H1 (cell line): ENCODE results near the gene GFAP. TPM values are rescaled to one million over a fixed set of nuclear protein-coding genes. Genes with fewer than 3 reads are reported as not detected.

Experiments
- CTCF ChIA-PET: fragments of 300-600 bp; sonication (Branson Sonifier 250); formaldehyde crosslinking; loops from one replicate; lab custom pipeline; 2021; ENCODE audit not compliant: partially characterized antibody; lab: Charles Lee
- POLR2A ChIA-PET: fragments of 300-600 bp; sonication (Branson Sonifier 250); formaldehyde crosslinking; loops from one replicate; lab custom pipeline; 2021; ENCODE audit warnings: inconsistent platforms; ENCODE audit not compliant: partially characterized antibody; lab: Charles Lee
- DNase-seq, 2 experiments: peaks; one replicate each; pipeline versions ENCODE4 v3.0.0 to v3.0.0-alpha.2; 2010 to 2022; ENCODE audit warnings: low spot score in 2 of 2, low read depth in 1 of 2, mixed read lengths in 1 of 2
- FAIRE-seq: peaks from 2 replicates; lab custom pipeline; 2011; peaks lifted over from hg19 to GRCh38; lab: Jason Lieb, UNC
- H2AFZ ChIP-seq: 2 replicates; pipeline ENCODE4 v1.8.1; 2012; ENCODE audit warnings: low read length, inconsistent platforms
- H2AK5ac ChIP-seq: 2 replicates; pipeline ENCODE4 v1.6.1; 2013; ENCODE audit warnings: low read depth, low read length
- H2BK120ac ChIP-seq: replicated peaks from 2 replicates; pipeline ENCODE3; 2013; ENCODE audit warnings: low read depth, low read length, inconsistent platforms
- H2BK12ac ChIP-seq: 2 replicates; pipeline ENCODE4 v1.6.1; 2013; ENCODE audit warnings: low read depth, low read length
- H2BK15ac ChIP-seq: 2 replicates; pipeline ENCODE4 v1.6.1; 2013; ENCODE audit warnings: low read length
- H2BK20ac ChIP-seq: 2 replicates; pipeline ENCODE4 v1.6.1; 2013; ENCODE audit warnings: low read length
- H2BK5ac ChIP-seq: 2 replicates; pipeline ENCODE4 v1.6.1; 2013; ENCODE audit warnings: low read depth, low read length
- H3K14ac ChIP-seq: 2 replicates; pipeline ENCODE4 v1.6.1; 2013; ENCODE audit warnings: inconsistent platforms; ENCODE audit not compliant: insufficient read length
- H3K18ac ChIP-seq: 2 replicates; pipeline ENCODE4 v1.6.1; 2013; ENCODE audit warnings: low read length; ENCODE audit errors: extremely low read depth
- H3K23ac ChIP-seq: 2 replicates; pipeline ENCODE4 v1.6.1; 2013; ENCODE audit warnings: inconsistent platforms; ENCODE audit not compliant: insufficient read length
- H3K23me2 ChIP-seq: 2 replicates; pipeline ENCODE4 v1.6.1; 2013; ENCODE audit warnings: low read depth, low read length
- H3K27ac ChIP-seq: 2 replicates; pipeline ENCODE4 v1.6.1; 2011; ENCODE audit warnings: low read depth, low read length, inconsistent platforms
- H3K27me3 ChIP-seq, 4 experiments: replicated peaks in 1 of 4; 1 replicate in 1 of 4; 2 replicates in 3 of 4; pipeline versions ENCODE4 v1.6.1 to v1.8.1; 2011 to 2013; ENCODE audit warnings: low read length in 3 of 4, mild to moderate bottlenecking in 3 of 4, inconsistent platforms in 2 of 4, mixed read lengths in 2 of 4, moderate library complexity in 1 of 4; ENCODE audit not compliant: control insufficient read depth in 3 of 4, insufficient read depth in 3 of 4; ENCODE audit errors: extremely low read depth in 1 of 4
- H3K36me3 ChIP-seq, 4 experiments: 2 replicates each; pipeline versions ENCODE4 v1.6.1 to v1.8.1; 2011 to 2013; ENCODE audit warnings: mild to moderate bottlenecking in 4 of 4, low read length in 3 of 4, moderate library complexity in 2 of 4, control low read depth in 1 of 4, inconsistent platforms in 1 of 4; ENCODE audit not compliant: insufficient read depth in 4 of 4, control insufficient read depth in 2 of 4
- H3K4ac ChIP-seq: replicated peaks from 2 replicates; pipeline ENCODE3; 2013; ENCODE audit warnings: low read length, low read depth, mixed read lengths, inconsistent platforms; ENCODE audit not compliant: insufficient read length
- H3K4me1 ChIP-seq, 4 experiments: replicated peaks in 1 of 4; 1 replicate in 1 of 4; 2 replicates in 3 of 4; pipeline versions ENCODE4 v1.6.1 to v1.8.1; 2011 to 2013; ENCODE audit warnings: low read length in 3 of 4, inconsistent platforms in 2 of 4, mixed read lengths in 1 of 4; ENCODE audit not compliant: insufficient read depth in 4 of 4, control insufficient read depth in 3 of 4
- H3K4me2 ChIP-seq, 2 experiments: 2 replicates each; pipeline versions ENCODE4 v1.6.1 to v1.8.1; 2011 to 2013; ENCODE audit warnings: low read depth in 2 of 2, low read length in 2 of 2, control low read depth in 1 of 2, inconsistent platforms in 1 of 2, mild to moderate bottlenecking in 1 of 2; ENCODE audit not compliant: insufficient read depth in 1 of 2
- H3K4me3 ChIP-seq, 4 experiments: fragments of 200-600, 300-600 bp in 1 of 4; sonication (generic), shearing (Covaris generic), sonication (Bioruptor Twin) in 1 of 4; 2 replicates each; pipeline versions ENCODE4 v1.5.1 to v1.8.1; 2011 to 2016; ENCODE audit warnings: low read length in 4 of 4, low read depth in 3 of 4, control low read depth in 2 of 4, inconsistent platforms in 2 of 4, mild to moderate bottlenecking in 2 of 4, mixed read lengths in 1 of 4, moderate library complexity in 1 of 4; ENCODE audit not compliant: insufficient read depth in 2 of 4; ENCODE audit errors: extremely low read depth in 1 of 4
- H3K56ac ChIP-seq: replicated peaks from 2 replicates; pipeline ENCODE3; 2013; ENCODE audit warnings: low read depth, mild to moderate bottlenecking, mixed read lengths, low read length, inconsistent platforms; ENCODE audit not compliant: insufficient read length
- H3K79me1 ChIP-seq: 2 replicates; pipeline ENCODE4 v1.6.1; 2013; ENCODE audit warnings: low read depth, low read length, control low read depth
- H3K79me2 ChIP-seq, 2 experiments: 2 replicates each; pipeline versions ENCODE4 v1.6.1 to v1.8.1; 2012 to 2013; ENCODE audit warnings: low read length in 2 of 2, mild to moderate bottlenecking in 2 of 2, inconsistent platforms in 1 of 2; ENCODE audit not compliant: insufficient read depth in 2 of 2, control insufficient read depth in 1 of 2
- H3K9ac ChIP-seq, 4 experiments: replicated peaks in 1 of 4; 1 replicate in 1 of 4; 2 replicates in 3 of 4; pipeline versions ENCODE4 v1.6.1 to v1.8.1; 2011 to 2013; ENCODE audit warnings: low read depth in 3 of 4, low read length in 3 of 4, control low read depth in 2 of 4, mild to moderate bottlenecking in 2 of 4, moderate library complexity in 2 of 4, inconsistent platforms in 1 of 4; ENCODE audit errors: extremely low read depth in 1 of 4
- H3K9me3 ChIP-seq, 2 experiments: 2 replicates each; pipeline versions ENCODE4 v1.6.1 to v1.8.1; 2012 to 2013; ENCODE audit warnings: mild to moderate bottlenecking in 2 of 2, moderate library complexity in 2 of 2, control low read depth in 1 of 2, inconsistent platforms in 1 of 2, low read depth in 1 of 2, low read length in 1 of 2, mixed read lengths in 1 of 2; ENCODE audit not compliant: insufficient read depth in 2 of 2
- H4K20me1 ChIP-seq, 2 experiments: replicated peaks in 1 of 2; 2 replicates each; pipeline versions ENCODE3 to v1.8.1; 2011 to 2013; ENCODE audit warnings: inconsistent platforms in 2 of 2, low read length in 2 of 2, mild to moderate bottlenecking in 1 of 2; ENCODE audit not compliant: insufficient read depth in 2 of 2, control insufficient read depth in 1 of 2
- H4K5ac ChIP-seq: 2 replicates; pipeline ENCODE4 v1.6.1; 2013; ENCODE audit warnings: low read length, low read depth, mixed read lengths, inconsistent platforms; ENCODE audit not compliant: insufficient read length
- H4K8ac ChIP-seq: 2 replicates; pipeline ENCODE4 v1.8.0; 2013; ENCODE audit warnings: mild to moderate bottlenecking, moderate library complexity, low read length, inconsistent platforms; ENCODE audit not compliant: insufficient read depth; ENCODE audit errors: extremely low read depth
- H4K91ac ChIP-seq: replicated peaks from 2 replicates; pipeline ENCODE3; 2013; ENCODE audit warnings: low read length, mixed read lengths, inconsistent platforms; ENCODE audit not compliant: insufficient read length
- BACH1 ChIP-seq: IDR thresholded peaks from 2 replicates; pipeline ENCODE4 v1.6.1; 2012; ENCODE audit warnings: low read length, improper control_type of control experiment
- CHD2 ChIP-seq: IDR thresholded peaks from 2 replicates; pipeline ENCODE4 v1.6.1; 2012; ENCODE audit warnings: low read length, improper control_type of control experiment
- EP300 ChIP-seq, 2 experiments: IDR thresholded peaks; 1 replicate in 1 of 2; 2 replicates in 1 of 2; pipeline ENCODE4 v1.6.1; 2011 to 2012; ENCODE audit warnings: low read depth in 2 of 2, low read length in 2 of 2, mild to moderate bottlenecking in 2 of 2, borderline replicate concordance in 1 of 2, inconsistent platforms in 1 of 2, moderate library complexity in 1 of 2
- GABPA ChIP-seq: IDR thresholded peaks from 2 replicates; pipeline ENCODE4 v1.6.1; 2011; ENCODE audit warnings: mild to moderate bottlenecking, low read length, moderate library complexity, borderline replicate concordance; ENCODE audit not compliant: insufficient read depth
- GTF2F1 ChIP-seq: IDR thresholded peaks from 2 replicates; pipeline ENCODE4 v1.6.1; 2012; ENCODE audit warnings: low read depth, low read length, improper control_type of control experiment, borderline replicate concordance
- NANOG ChIP-seq: IDR thresholded peaks from 2 replicates; pipeline ENCODE4 v1.6.1; 2011; ENCODE audit warnings: low read length, low read depth, mild to moderate bottlenecking, inconsistent platforms; ENCODE audit not compliant: insufficient read depth, poor library complexity, severe bottlenecking
- POU5F1 ChIP-seq: IDR thresholded peaks from 2 replicates; pipeline ENCODE4 v1.6.1; 2011; ENCODE audit warnings: low read depth, mild to moderate bottlenecking, low read length, moderate library complexity
- SAP30 ChIP-seq: fragments of 300-600 bp; sonication (generic); IDR thresholded peaks from 2 replicates; pipeline ENCODE4 v1.7.1; 2012; ENCODE audit warnings: low read length, moderate library complexity, mild to moderate bottlenecking, inconsistent platforms; ENCODE audit not compliant: insufficient read depth, insufficient replicate concordance
- TAF1 ChIP-seq: IDR thresholded peaks from 2 replicates; pipeline ENCODE4 v1.6.1; 2011; ENCODE audit warnings: mild to moderate bottlenecking, low read depth, low read length
- TAF7 ChIP-seq: optimal IDR thresholded peaks from 2 replicates; pipeline ENCODE3; 2011; ENCODE audit warnings: low read depth, mild to moderate bottlenecking, inconsistent platforms, low read length, moderate library complexity, borderline replicate concordance
- TBP ChIP-seq: IDR thresholded peaks from 2 replicates; pipeline ENCODE4 v1.6.1; 2011; ENCODE audit warnings: low read depth, low read length, improper control_type of control experiment
- YY1 ChIP-seq: IDR thresholded peaks from 2 replicates; pipeline ENCODE4 v1.6.1; 2011; ENCODE audit warnings: low read depth, mild to moderate bottlenecking, low read length
- polyA plus RNA-seq, 7 experiments: library from polyadenylated mRNA; depleted of rRNA in 3 of 7; stranded (reverse) in 5 of 7; unstranded in 2 of 7; fragments of >200 nt in 5 of 7; fragments of 200-250 nt in 2 of 7; gene quantifications; 1 replicate in 5 of 7; 2 replicates in 1 of 7; 4 replicates in 1 of 7; pipeline versions ENCODE4 v1.2.1 to v1.2.3, GENCODE V29; 2011 to 2013; ENCODE audit warnings: missing spikeins in 2 of 7, mixed read lengths in 2 of 7
- total RNA-seq: library from RNA; stranded (reverse); fragmentation: NEBNext Ultra II Directional; extraction: Animal tissue kit (Norgen Biotek cat#: 25700); gene quantifications from 2 replicates; pipeline ENCODE4 v1.2.1, GENCODE V29; 2021

GFAP gene
- total and polyA plus RNA-seq, 2 of the 8 experiments (the other 6 are each of a cell fraction or from before 2014, with no cell fraction given), result 1.3 to 1.5 TPM

- Histone ChIP-seq H3K9ac (no peak overlapping the region), H3K9me3 (no peaks in the 10 kb centered on the region), H3K79me2 (peaks cover 0 to 61% of the 10 kb centered on the region in 2 experiments; a peak in 3 of 4 replicates), H2BK20ac (no peak overlapping the region), H2BK15ac (no peak overlapping the region), H2BK120ac (no peak overlapping the region), H4K5ac (no peak overlapping the region)
- POLR2A ChIA-PET, result interaction anchor here (0.7 kb wide), 1 partner anchor 15 kb away, joined by 3 read pairs; no protein-coding TSS in a partner anchor
- CTCF ChIA-PET, result interaction anchor here (0.6 to 1.8 kb wide), 4 partner anchors 19 to 1826 kb away, joined by 3 to 10 read pairs (median 4); no protein-coding TSS in a partner anchor
- TF ChIP-seq TBP, result no peak
- no peak for TF ChIP-seq CHD2
- no peak for TF ChIP-seq TAF1
- no peak for TF ChIP-seq YY1
- TF ChIP-seq GTF2F1, result no peak
- no peak for TF ChIP-seq TAF7
- no peak for TF ChIP-seq EP300 (IDR thresholded peaks at IDR 0.05; ENCODE audit: borderline replicate concordance in 1 of 2, low read depth in 2 of 2, low read length in 2 of 2)
- TF ChIP-seq GABPA, result no peak
- TF ChIP-seq NANOG, result peak; percentile 60
- TF ChIP-seq SAP30, result no peak
- TF ChIP-seq BACH1, result no peak
- peak; percentile 50; the same call in 1 of the 2 replicates for TF ChIP-seq POU5F1
- TF ChIP-seq, all 59 proteins: peak for 2
- Histone ChIP-seq H2AK5ac (no peak overlapping the region), H3K79me1 (no peaks in the 10 kb centered on the region; the same call in 1 of the 2 replicates), H3K4me3 (no peak overlapping the region), H4K8ac (no peak overlapping the region), H3K36me3 (peaks cover 2 to 28% (median 17%) of the 10 kb centered on the region in 4 experiments), H3K27ac (no peak overlapping the region), H3K27me3 (no peaks in the 10 kb centered on the region), H3K18ac (no peak overlapping the region), H3K4me1 (no peaks in the 10 kb centered on the region), H2AFZ (no peak overlapping the region), H3K56ac (no peak overlapping the region), H2BK12ac (no peak overlapping the region), H4K20me1 (peaks cover 3 to 8% of the 10 kb centered on the region in 2 experiments), H3K4me2 (no peak overlapping the region), H4K91ac (no peak overlapping the region), H2BK5ac (no peak overlapping the region), H3K14ac (no peak overlapping the region), H3K4ac (no peak overlapping the region), H3K23ac (no peak overlapping the region), H3K23me2 (no peaks in the 10 kb centered on the region)
- no peak for DNase-seq
- FAIRE-seq, result no peak
Measured at GRCh38 chr17:44892250-44892649, 23.1 kb downstream of the GFAP start.
